HEK293T (cell line): ENCODE measurements around the gene ZIM2.

Source experiments
- BHLHE40 ChIP-seq: fragments of 450-650 bp; IDR thresholded peaks from 2 replicates; pipeline ENCODE4 v1.6.1; 2016; ENCODE audit warnings: mild to moderate bottlenecking, moderate library complexity, borderline replicate concordance
- ELF4 ChIP-seq: fragments of 450-650 bp; IDR thresholded peaks from 2 replicates; pipeline ENCODE4 v1.6.1; 2017; ENCODE audit warnings: antibody characterized with exemption
- FOXA1 ChIP-seq: fragments of 450-650 bp; IDR thresholded peaks from 2 replicates; pipeline ENCODE4 v1.6.1; 2016; ENCODE audit warnings: mild to moderate bottlenecking
- FOXM1 ChIP-seq: fragments of 450-650 bp; IDR thresholded peaks from 2 replicates; pipeline ENCODE4 v1.6.1; 2017; ENCODE audit warnings: mild to moderate bottlenecking, borderline replicate concordance
- HDGF ChIP-seq: fragments of 450-650 bp; IDR thresholded peaks from 2 replicates; pipeline ENCODE4 v1.6.1; 2017; ENCODE audit warnings: antibody characterized with exemption, borderline replicate concordance
- L3MBTL2 ChIP-seq: fragments of 450-650 bp; conservative IDR thresholded peaks from 2 replicates; pipeline ENCODE4 v1.6.1; 2016; ENCODE audit warnings: mild to moderate bottlenecking
- LEF1 ChIP-seq: fragments of 450-650 bp; IDR thresholded peaks from 2 replicates; pipeline ENCODE4 v1.6.1; 2017; ENCODE audit warnings: mild to moderate bottlenecking, borderline replicate concordance
- NFRKB ChIP-seq: fragments of 450-650 bp; IDR thresholded peaks from 2 replicates; pipeline ENCODE4 v1.6.1; 2016; ENCODE audit warnings: mild to moderate bottlenecking, moderate library complexity
- PKNOX1 ChIP-seq: fragments of 450-650 bp; IDR thresholded peaks from 2 replicates; pipeline ENCODE4 v1.6.1; 2016
- SP1 ChIP-seq: fragments of 450-650 bp; IDR thresholded peaks from 2 replicates; pipeline ENCODE4 v1.6.1; 2017
- SUZ12 ChIP-seq: fragments of 450-650 bp; IDR thresholded peaks from 2 replicates; pipeline ENCODE4 v1.6.1; 2016; ENCODE audit warnings: mild to moderate bottlenecking
- TARDBP ChIP-seq: fragments of 450-650 bp; IDR thresholded peaks from 2 replicates; pipeline ENCODE4 v1.6.1; 2016

GRCh38 chr19:56832352-56832928 lies 8.1 kb downstream of the ZIM2 start:
- no peak for TF ChIP-seq BHLHE40
- no peak for TF ChIP-seq FOXM1
- no peak for TF ChIP-seq HDGF
- TF ChIP-seq PKNOX1 = no peak
- no peak for TF ChIP-seq SUZ12
- TF ChIP-seq TARDBP = no peak
- no peak for TF ChIP-seq SP1
- no peak for TF ChIP-seq ELF4
- no peak for TF ChIP-seq LEF1
- no peak for TF ChIP-seq NFRKB
- no peak for TF ChIP-seq FOXA1
- TF ChIP-seq L3MBTL2 = no peak
